K562 (cell line): ENCODE measurements around the gene RXRA. TPM values are rescaled to one million over a fixed set of nuclear protein-coding genes. Genes with fewer than 3 reads are reported as not detected.

Experiments used
- CSDE1 ChIP-seq, 2 experiments: fragments of 450-650 bp; IDR thresholded peaks; 2 replicates each; pipeline ENCODE4 v1.6.1; 2016; ENCODE audit warnings: mild to moderate bottlenecking in 1 of 2
- KDM5B ChIP-seq: fragments of 200-600 bp; sonication (generic); IDR thresholded peaks from 2 replicates; pipeline ENCODE4 v1.6.1; 2012; ENCODE audit warnings: low read depth, mild to moderate bottlenecking, moderate library complexity, low read length, control low read depth, inconsistent platforms; ENCODE audit not compliant: insufficient replicate concordance
- POLR2G ChIP-seq: fragments of 200-400 bp; formaldehyde crosslinking; IDR thresholded peaks from 2 replicates; pipeline ENCODE4 v1.6.1; 2017; ENCODE audit warnings: low read depth, mild to moderate bottlenecking, antibody characterized with exemption, low read length, moderate library complexity
- SETDB1 ChIP-seq: IDR thresholded peaks from one replicate; pipeline ENCODE4 v1.6.1; 2012; ENCODE audit warnings: low read length, control low read depth, inconsistent platforms
- ZFPM2 ChIP-seq: fragments of 250-450 bp; sonication (Bioruptor Pico); IDR thresholded peaks from 2 replicates; pipeline ENCODE4 v1.5.1; 2022; ENCODE audit warnings: mild to moderate bottlenecking
- ZNF347 ChIP-seq: fragments of 450-650 bp; formaldehyde crosslinking; IDR thresholded peaks from 2 replicates; pipeline ENCODE4 v1.4.0; 2020; ENCODE audit warnings: low read depth, mild to moderate bottlenecking, moderate library complexity
- polyA plus RNA-seq, 8 experiments: library from polyadenylated mRNA; depleted of rRNA in 4 of 8; stranded (reverse) in 5 of 8; unstranded in 3 of 8; fragments of >200 nt; fragmentation: Nextera tagmentation in 2 of 8; fragmentation: Illumina TruSeq in 1 of 8; extraction: Ambion mirVana in 2 of 8; extraction: Trizol in 1 of 8; gene quantifications; 2 replicates each; pipeline versions ENCODE4 v1.2.1 to v1.2.3, GENCODE V29; 2011 to 2014; ENCODE audit warnings: inconsistent platforms in 1 of 8, missing spikeins in 1 of 8
- total RNA-seq, 7 experiments: library from RNA; depleted of rRNA in 6 of 7; stranded (reverse); fragments of >200 nt in 6 of 7; fragmentation: Illumina TruSeq in 2 of 7; extraction: Trizol in 2 of 7; gene quantifications; 2 replicates each; pipeline versions ENCODE4 v1.2.1 to v1.2.3, GENCODE V29; 2011 to 2021; ENCODE audit warnings: low replicate concordance in 1 of 7
- TF ChIP-seq, protein P1 (sequence below), 2 experiments: fragments of 200-800 bp in 1 of 2; sonication (Bioruptor generic) in 1 of 2; sonication (generic) in 1 of 2; formaldehyde crosslinking in 1 of 2; IDR thresholded peaks in 1 of 2; conservative IDR thresholded peaks in 1 of 2; 2 replicates each; pipeline versions ENCODE4 v1.5.0 to v1.6.1; 2016 to 2020; ENCODE audit warnings: missing compliant biosample characterization in 1 of 2, missing genetic modification characterization in 1 of 2, missing genetic modification reagents in 1 of 2
- TF ChIP-seq, protein P2 (sequence below): fragments of 250-450 bp; sonication (Bioruptor Pico); IDR thresholded peaks from 2 replicates; pipeline ENCODE4 v1.8.0; 2021; ENCODE audit warnings: borderline replicate concordance, mild to moderate bottlenecking, moderate library complexity; ENCODE audit not compliant: poor library complexity, severe bottlenecking
- TF ChIP-seq, protein P3 (sequence below): IDR thresholded peaks from 3 replicates; pipeline ENCODE4 v1.6.1; 2011; ENCODE audit warnings: borderline replicate concordance, mild to moderate bottlenecking, moderate library complexity; ENCODE audit not compliant: insufficient read length; ENCODE audit errors: extremely low read depth
- TF ChIP-seq, protein P4 (sequence below): fragments of 250-450 bp; sonication (Bioruptor Pico); IDR thresholded peaks from 2 replicates; pipeline ENCODE4 v1.5.0; 2020; ENCODE audit warnings: mild to moderate bottlenecking

Gene RXRA
- total and polyA plus RNA-seq, 9 of the 15 experiments (the other 6 are each of a cell fraction or from before 2014, with no cell fraction given): 0.35 to 23.6 (median 4.6) TPM

DNA sequence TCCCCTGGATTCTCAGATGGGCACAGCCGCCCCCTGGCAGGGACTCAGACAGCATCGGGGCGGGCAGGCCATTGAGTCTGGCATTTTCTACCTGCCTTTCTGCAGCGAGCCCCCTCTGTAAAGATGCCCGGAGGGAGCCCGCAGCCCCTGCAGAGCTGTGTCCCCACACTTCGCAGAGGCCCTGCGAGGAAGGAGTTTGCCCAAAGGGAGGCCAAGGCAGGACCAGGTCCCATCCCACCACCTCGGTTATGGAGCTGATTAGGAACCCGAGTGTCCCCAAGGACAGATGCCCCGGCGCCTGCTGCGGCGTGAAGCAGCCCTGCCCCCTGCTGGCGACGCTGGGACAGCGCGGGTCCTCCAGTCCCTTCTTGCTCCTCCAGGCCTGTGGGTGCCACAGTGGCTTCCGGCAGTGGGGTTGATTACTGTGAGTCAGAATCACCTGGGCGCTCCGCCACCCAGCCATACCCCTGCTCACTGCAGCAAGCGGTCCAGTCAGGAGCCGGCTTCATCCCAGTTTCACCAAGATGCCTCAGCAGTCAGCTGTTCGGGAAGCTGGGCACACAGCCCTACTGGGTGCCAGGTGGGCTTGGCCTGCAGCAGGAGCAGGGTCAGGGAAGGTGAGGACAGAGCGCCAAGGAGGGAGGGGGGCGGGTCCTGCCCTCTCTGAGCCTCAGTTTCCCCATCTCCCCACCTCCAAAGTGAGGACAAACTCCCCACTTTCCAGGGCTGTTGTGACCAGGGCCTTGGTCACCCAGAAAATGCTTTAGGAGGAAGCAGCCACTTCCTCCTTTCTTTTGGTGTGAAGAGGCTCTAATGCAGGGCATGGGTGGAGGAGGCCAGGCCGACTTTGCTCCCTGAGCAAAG is 117.2 kb downstream of the RXRA start (continued):
- TF ChIP-seq, protein P1, sequence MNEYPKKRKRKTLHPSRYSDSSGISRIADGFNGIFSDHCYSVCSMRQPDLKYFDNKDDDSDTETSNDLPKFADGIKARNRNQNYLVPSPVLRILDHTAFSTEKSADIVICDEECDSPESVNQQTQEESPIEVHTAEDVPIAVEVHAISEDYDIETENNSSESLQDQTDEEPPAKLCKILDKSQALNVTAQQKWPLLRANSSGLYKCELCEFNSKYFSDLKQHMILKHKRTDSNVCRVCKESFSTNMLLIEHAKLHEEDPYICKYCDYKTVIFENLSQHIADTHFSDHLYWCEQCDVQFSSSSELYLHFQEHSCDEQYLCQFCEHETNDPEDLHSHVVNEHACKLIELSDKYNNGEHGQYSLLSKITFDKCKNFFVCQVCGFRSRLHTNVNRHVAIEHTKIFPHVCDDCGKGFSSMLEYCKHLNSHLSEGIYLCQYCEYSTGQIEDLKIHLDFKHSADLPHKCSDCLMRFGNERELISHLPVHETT (CRISPR knock-in tag; conservative IDR thresholded peaks at IDR 0.05 in 1 of 2, IDR thresholded peaks at IDR 0.05 in 1 of 2): no peak
- TF ChIP-seq SETDB1 (no peak), KDM5B (no peak), ZNF347 (CRISPR knock-in tag) (no peak), ZFPM2 (CRISPR knock-in tag) (no peak), CSDE1 (IDR thresholded peaks at IDR 0.05) (no peak), POLR2G (no peak; the same call in 1 of the 2 replicates)
- TF ChIP-seq, protein P2, sequence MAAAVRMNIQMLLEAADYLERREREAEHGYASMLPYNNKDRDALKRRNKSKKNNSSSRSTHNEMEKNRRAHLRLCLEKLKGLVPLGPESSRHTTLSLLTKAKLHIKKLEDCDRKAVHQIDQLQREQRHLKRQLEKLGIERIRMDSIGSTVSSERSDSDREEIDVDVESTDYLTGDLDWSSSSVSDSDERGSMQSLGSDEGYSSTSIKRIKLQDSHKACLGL (CRISPR knock-in tag): no peak
- TF ChIP-seq, protein P3, sequence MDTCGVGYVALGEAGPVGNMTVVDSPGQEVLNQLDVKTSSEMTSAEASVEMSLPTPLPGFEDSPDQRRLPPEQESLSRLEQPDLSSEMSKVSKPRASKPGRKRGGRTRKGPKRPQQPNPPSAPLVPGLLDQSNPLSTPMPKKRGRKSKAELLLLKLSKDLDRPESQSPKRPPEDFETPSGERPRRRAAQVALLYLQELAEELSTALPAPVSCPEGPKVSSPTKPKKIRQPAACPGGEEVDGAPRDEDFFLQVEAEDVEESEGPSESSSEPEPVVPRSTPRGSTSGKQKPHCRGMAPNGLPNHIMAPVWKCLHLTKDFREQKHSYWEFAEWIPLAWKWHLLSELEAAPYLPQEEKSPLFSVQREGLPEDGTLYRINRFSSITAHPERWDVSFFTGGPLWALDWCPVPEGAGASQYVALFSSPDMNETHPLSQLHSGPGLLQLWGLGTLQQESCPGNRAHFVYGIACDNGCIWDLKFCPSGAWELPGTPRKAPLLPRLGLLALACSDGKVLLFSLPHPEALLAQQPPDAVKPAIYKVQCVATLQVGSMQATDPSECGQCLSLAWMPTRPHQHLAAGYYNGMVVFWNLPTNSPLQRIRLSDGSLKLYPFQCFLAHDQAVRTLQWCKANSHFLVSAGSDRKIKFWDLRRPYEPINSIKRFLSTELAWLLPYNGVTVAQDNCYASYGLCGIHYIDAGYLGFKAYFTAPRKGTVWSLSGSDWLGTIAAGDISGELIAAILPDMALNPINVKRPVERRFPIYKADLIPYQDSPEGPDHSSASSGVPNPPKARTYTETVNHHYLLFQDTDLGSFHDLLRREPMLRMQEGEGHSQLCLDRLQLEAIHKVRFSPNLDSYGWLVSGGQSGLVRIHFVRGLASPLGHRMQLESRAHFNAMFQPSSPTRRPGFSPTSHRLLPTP: no peak
- TF ChIP-seq, protein P4, sequence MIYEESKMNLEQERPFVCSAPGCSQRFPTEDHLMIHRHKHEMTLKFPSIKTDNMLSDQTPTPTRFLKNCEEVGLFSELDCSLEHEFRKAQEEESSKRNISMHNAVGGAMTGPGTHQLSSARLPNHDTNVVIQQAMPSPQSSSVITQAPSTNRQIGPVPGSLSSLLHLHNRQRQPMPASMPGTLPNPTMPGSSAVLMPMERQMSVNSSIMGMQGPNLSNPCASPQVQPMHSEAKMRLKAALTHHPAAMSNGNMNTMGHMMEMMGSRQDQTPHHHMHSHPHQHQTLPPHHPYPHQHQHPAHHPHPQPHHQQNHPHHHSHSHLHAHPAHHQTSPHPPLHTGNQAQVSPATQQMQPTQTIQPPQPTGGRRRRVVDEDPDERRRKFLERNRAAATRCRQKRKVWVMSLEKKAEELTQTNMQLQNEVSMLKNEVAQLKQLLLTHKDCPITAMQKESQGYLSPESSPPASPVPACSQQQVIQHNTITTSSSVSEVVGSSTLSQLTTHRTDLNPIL (CRISPR knock-in tag): no peak
